Heart left ventricle (tissue), 13 donors: ENCODE data around the gene MAGT1.

Experiments used
- CTCF ChIP-seq, 12 donors: fragments of 200-600 bp; sonication (generic) in 4 of 12; IDR thresholded peaks; one replicate each; pipeline versions ENCODE4 v1.5.0 to v1.8.0; 2018 to 2022; ENCODE audit warnings: antibody characterized with exemption in 12 of 12, mild to moderate bottlenecking in 5 of 12
- POLR2A ChIP-seq, 2 donors: fragments of 450-650 bp; IDR thresholded peaks; one replicate each; pipeline ENCODE4 v1.6.1; 2017; ENCODE audit warnings: antibody characterized with exemption in 2 of 2, mild to moderate bottlenecking in 2 of 2, moderate library complexity in 2 of 2
- donor health status: ischemic (EF 13 %, LVEDD 7.1; RV severe dilation, severe dysfunction).
- donor health status: DM: no; HTN: yes; CAD: no.
- donor health status: DM: no; HTN: no; CAD: no.
- donor health status: ischemic (EF 25% LVEDD 6.9; RV normal size, moderate dysfunction).
- donor health status: ischemic (EF 25% LVEDD 5.7; RV mildly dilated, moderate dysfunction).
- donor health status: ischemic (EF 35%, LVEDD 5.7; RV mildly dilated, moderate dysfunction).
- donor health status: nonischemic (EF 11% LVEDD 7.7; RV severe dilation, severe dysfunction).
- donor health status: DM: yes; HTN: yes; CAD: no.
- donor health status: PGD.
- donor health status: ischemic (EF 29% LVEDD 5.4; RV normal size, mild dysfunction).
- donor health status: nonischemic (EF 23%, LVEDD 6.1; RV moderate dilation, normal function).

- TF ChIP-seq CTCF (IDR thresholded peaks at IDR 0.05): no peak
- TF ChIP-seq POLR2A (IDR thresholded peaks at IDR 0.05): no peak
Observed at GRCh38 chrX:77935886-77936285, 40.7 kb upstream of the MAGT1 start.
